ENCODE data around the gene CPED1.
"Not testable (repeated sequence)": the region's sequence is repeated elsewhere in the genome, so short reads cannot be mapped to it uniquely, and the experiment has no call there.

DNA sequence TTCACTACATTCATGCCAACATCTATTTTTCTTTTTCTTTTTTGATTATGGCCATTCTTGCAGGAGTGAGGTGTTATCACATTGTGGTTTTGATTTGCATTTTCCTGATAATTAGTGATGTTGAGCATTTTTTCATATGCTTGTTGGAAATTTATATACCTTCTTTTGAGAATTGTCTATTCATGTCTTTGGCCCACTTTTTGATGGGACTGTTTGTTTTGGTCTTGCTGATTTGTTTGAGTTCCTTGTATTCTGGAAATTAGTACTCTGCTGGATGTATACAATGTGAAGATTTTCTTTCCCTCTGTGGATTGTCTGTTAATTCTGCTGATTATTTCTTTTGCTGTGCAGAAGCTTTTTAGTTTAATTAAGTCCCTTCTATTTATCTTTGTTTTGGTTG, 48.3 kb downstream of the CPED1 start:
- TF ChIP-seq, protein P1, sequence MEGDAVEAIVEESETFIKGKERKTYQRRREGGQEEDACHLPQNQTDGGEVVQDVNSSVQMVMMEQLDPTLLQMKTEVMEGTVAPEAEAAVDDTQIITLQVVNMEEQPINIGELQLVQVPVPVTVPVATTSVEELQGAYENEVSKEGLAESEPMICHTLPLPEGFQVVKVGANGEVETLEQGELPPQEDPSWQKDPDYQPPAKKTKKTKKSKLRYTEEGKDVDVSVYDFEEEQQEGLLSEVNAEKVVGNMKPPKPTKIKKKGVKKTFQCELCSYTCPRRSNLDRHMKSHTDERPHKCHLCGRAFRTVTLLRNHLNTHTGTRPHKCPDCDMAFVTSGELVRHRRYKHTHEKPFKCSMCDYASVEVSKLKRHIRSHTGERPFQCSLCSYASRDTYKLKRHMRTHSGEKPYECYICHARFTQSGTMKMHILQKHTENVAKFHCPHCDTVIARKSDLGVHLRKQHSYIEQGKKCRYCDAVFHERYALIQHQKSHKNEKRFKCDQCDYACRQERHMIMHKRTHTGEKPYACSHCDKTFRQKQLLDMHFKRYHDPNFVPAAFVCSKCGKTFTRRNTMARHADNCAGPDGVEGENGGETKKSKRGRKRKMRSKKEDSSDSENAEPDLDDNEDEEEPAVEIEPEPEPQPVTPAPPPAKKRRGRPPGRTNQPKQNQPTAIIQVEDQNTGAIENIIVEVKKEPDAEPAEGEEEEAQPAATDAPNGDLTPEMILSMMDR (IDR thresholded peaks at IDR 0.05) = not testable (repeated sequence)
- TF ChIP-seq POLR2A (IDR thresholded peaks at IDR 0.05) = not testable (repeated sequence)
